H1 (cell line): Measurements from ENCODE around the gene LSM5. TPM values are rescaled to one million over a fixed set of nuclear protein-coding genes. Genes with fewer than 3 reads are reported as not detected.

ENCODE experiments used
- EGR1 ChIP-seq: IDR thresholded peaks from 2 replicates; pipeline ENCODE4 v1.6.1; 2011; ENCODE audit warnings: low read depth, low read length, borderline replicate concordance
- FOSL1 ChIP-seq: IDR thresholded peaks from 2 replicates; pipeline ENCODE4 v1.6.1; 2011; ENCODE audit warnings: mild to moderate bottlenecking, low read depth, low read length, moderate library complexity; ENCODE audit not compliant: insufficient read depth
- NRF1 ChIP-seq: IDR thresholded peaks from 2 replicates; pipeline ENCODE4 v1.6.1; 2011; ENCODE audit warnings: mild to moderate bottlenecking, low read depth, low read length, improper control_type of control experiment
- RAD21 ChIP-seq, 2 experiments: IDR thresholded peaks in 1 of 2; conservative IDR thresholded peaks in 1 of 2; 2 replicates each; pipeline ENCODE4 v1.6.1; 2011; ENCODE audit warnings: low read depth in 2 of 2, low read length in 2 of 2, improper control_type of control experiment in 1 of 2, inconsistent platforms in 1 of 2, mild to moderate bottlenecking in 1 of 2, moderate library complexity in 1 of 2
- SP4 ChIP-seq: IDR thresholded peaks from 2 replicates; pipeline ENCODE4 v1.6.1; 2012; ENCODE audit warnings: low read length, inconsistent platforms
- TAF1 ChIP-seq: IDR thresholded peaks from 2 replicates; pipeline ENCODE4 v1.6.1; 2011; ENCODE audit warnings: mild to moderate bottlenecking, low read depth, low read length
- polyA plus RNA-seq, 7 experiments: library from polyadenylated mRNA; depleted of rRNA in 3 of 7; stranded (reverse) in 5 of 7; unstranded in 2 of 7; fragments of >200 nt in 5 of 7; fragments of 200-250 nt in 2 of 7; gene quantifications; 1 replicate in 5 of 7; 2 replicates in 1 of 7; 4 replicates in 1 of 7; pipeline versions ENCODE4 v1.2.1 to v1.2.3, GENCODE V29; 2011 to 2013; ENCODE audit warnings: missing spikeins in 2 of 7, mixed read lengths in 2 of 7
- total RNA-seq: library from RNA; stranded (reverse); fragmentation: NEBNext Ultra II Directional; extraction: Animal tissue kit (Norgen Biotek cat#: 25700); gene quantifications from 2 replicates; pipeline ENCODE4 v1.2.1, GENCODE V29; 2021

Gene LSM5
- total and polyA plus RNA-seq, 2 of the 8 experiments (the other 6 are each of a cell fraction or from before 2014, with no cell fraction given), result 58.9 to 103 TPM

DNA sequence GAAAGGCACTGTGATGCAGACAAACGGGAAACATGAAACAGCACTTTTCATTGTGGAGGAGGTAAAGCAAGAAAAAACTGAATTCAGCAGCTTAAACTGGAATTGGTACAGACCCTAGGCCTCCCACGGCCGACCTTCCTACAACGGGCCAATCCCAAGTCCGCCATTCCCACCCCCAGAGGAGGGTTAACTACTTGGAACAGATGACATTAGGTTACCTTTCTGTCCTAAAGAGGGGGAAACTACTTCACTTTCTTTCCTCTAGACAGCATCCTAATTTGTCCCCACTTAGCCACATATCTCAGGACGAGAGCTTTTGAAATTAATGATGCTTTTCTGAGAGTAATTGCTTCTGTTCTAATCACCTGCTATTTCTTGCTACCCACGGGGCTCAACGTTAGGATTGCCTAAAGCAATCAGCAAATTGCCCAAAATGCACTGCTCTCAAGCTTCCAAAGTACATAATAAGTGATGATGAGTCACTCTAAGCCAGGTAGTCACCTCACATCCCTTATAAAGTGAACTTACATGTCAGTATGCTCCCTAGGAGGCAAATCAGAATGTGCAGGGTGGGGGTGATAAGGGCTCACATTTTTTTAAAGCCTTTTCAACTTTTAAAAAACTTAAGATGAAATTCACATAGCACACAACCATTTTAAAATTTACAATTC lies 36.7 kb downstream of the LSM5 start (continued):
- TF ChIP-seq TAF1 (no peak), SP4 (no peak), FOSL1 (no peak), EGR1 (no peak), RAD21 (IDR thresholded peaks at IDR 0.05 in 1 of 2, conservative IDR thresholded peaks at IDR 0.05 in 1 of 2; ENCODE audit: low read depth in 2 of 2, low read length in 2 of 2) (no peak), NRF1 (no peak)
